ENCODE data around the gene FAM72C. TPM values are rescaled to one million over a fixed set of nuclear protein-coding genes. Genes with fewer than 3 reads are reported as not detected.
"Not testable (repeated sequence)": the region's sequence is repeated elsewhere in the genome, so short reads cannot be mapped to it uniquely, and the experiment has no call there.

Gene FAM72C
- total RNA-seq (2022), result 8.3 and 8.4 TPM in 2 replicates
- Bru-seq, nascent RNA, result percentile 45 among the genes with signal in this experiment
- percentile 39 among the genes with signal in this experiment for BruChase-seq, experiment 1, labeled RNA remaining after a 6-hour chase
- BruChase-seq, experiment 2, labeled RNA remaining after a 2-hour chase, result percentile 51 among the genes with signal in this experiment
- long read RNA-seq, transcript FAM72C-202 (4 exons, 2,297 nt), result major isoform, 8 of 10 reads
- long read RNA-seq, partial matches to known transcripts, result 0 of 10 reads
- long read RNA-seq, other reads (novel, unspliced or antisense), result 2 of 10 reads

GRCh38 chr1:143971924-143972700, at the start of gene FAM72C:
FAM72C (minus strand) TSS chr1:143971986; CDS start chr1:143971141, 845 bp downstream.
- intact Hi-C loops (cut with micrococcal nuclease; ENCODE audit: unreplicated experiment); H3K4me3 Mint-ChIP-seq (ENCODE audit: low read depth, unreplicated experiment); H3K4me1 Mint-ChIP-seq (ENCODE audit: low read depth, unreplicated experiment); H3K27ac Mint-ChIP-seq (ENCODE audit: unreplicated experiment); CTCF ChIA-PET; H3K9me3 Mint-ChIP-seq (ENCODE audit: low read depth, unreplicated experiment); DNase-seq; BruUV-seq (replicated peaks); H3K27me3 Mint-ChIP-seq (ENCODE audit: unreplicated experiment): not testable (repeated sequence)
- H3K36me3 Mint-ChIP-seq (ENCODE audit: insufficient read depth, unreplicated experiment), result peaks cover 12% of the 10 kb centered on the region

- H3K27me3 Mint-ChIP-seq (ENCODE audit: unreplicated experiment); DNase-seq; CTCF ChIA-PET; H3K4me3 Mint-ChIP-seq (ENCODE audit: low read depth, unreplicated experiment); H3K36me3 Mint-ChIP-seq (ENCODE audit: insufficient read depth, unreplicated experiment); BruUV-seq (replicated peaks); intact Hi-C loops (cut with micrococcal nuclease; ENCODE audit: unreplicated experiment); H3K4me1 Mint-ChIP-seq (ENCODE audit: low read depth, unreplicated experiment); H3K27ac Mint-ChIP-seq (ENCODE audit: unreplicated experiment); H3K9me3 Mint-ChIP-seq (ENCODE audit: low read depth, unreplicated experiment): not testable (repeated sequence)
These were observed 48.4 kb upstream of the FAM72C start for GRCh38 chr1:144020001-144020738.

GRCh38 chr1:144019101-144019500, 47.3 kb upstream of the FAM72C start:
- BruUV-seq (replicated peaks), result not testable (repeated sequence)

GRCh38 chr1:144015180-144015966, 43.6 kb upstream of the FAM72C start:
- H3K27ac Mint-ChIP-seq (ENCODE audit: unreplicated experiment); BruUV-seq (replicated peaks); H3K4me1 Mint-ChIP-seq (ENCODE audit: low read depth, unreplicated experiment); H3K4me3 Mint-ChIP-seq (ENCODE audit: low read depth, unreplicated experiment); DNase-seq; CTCF ChIA-PET; H3K36me3 Mint-ChIP-seq (ENCODE audit: insufficient read depth, unreplicated experiment); H3K27me3 Mint-ChIP-seq (ENCODE audit: unreplicated experiment); H3K9me3 Mint-ChIP-seq (ENCODE audit: low read depth, unreplicated experiment); intact Hi-C loops (cut with micrococcal nuclease; ENCODE audit: unreplicated experiment): not testable (repeated sequence)

More at GRCh38 chr1:144019101-144019500, 47.3 kb upstream of the FAM72C start:
- H3K27me3 Mint-ChIP-seq (ENCODE audit: unreplicated experiment); intact Hi-C loops (cut with micrococcal nuclease; ENCODE audit: unreplicated experiment); H3K4me3 Mint-ChIP-seq (ENCODE audit: low read depth, unreplicated experiment); H3K27ac Mint-ChIP-seq (ENCODE audit: unreplicated experiment); CTCF ChIA-PET; H3K36me3 Mint-ChIP-seq (ENCODE audit: insufficient read depth, unreplicated experiment); H3K4me1 Mint-ChIP-seq (ENCODE audit: low read depth, unreplicated experiment); DNase-seq; H3K9me3 Mint-ChIP-seq (ENCODE audit: low read depth, unreplicated experiment): not testable (repeated sequence)

GRCh38 chr1:144014528-144014927, 42.7 kb upstream of the FAM72C start:
- intact Hi-C loops (cut with micrococcal nuclease; ENCODE audit: unreplicated experiment); H3K27ac Mint-ChIP-seq (ENCODE audit: unreplicated experiment); CTCF ChIA-PET; H3K9me3 Mint-ChIP-seq (ENCODE audit: low read depth, unreplicated experiment); DNase-seq; H3K4me3 Mint-ChIP-seq (ENCODE audit: low read depth, unreplicated experiment); H3K4me1 Mint-ChIP-seq (ENCODE audit: low read depth, unreplicated experiment); BruUV-seq (replicated peaks); H3K36me3 Mint-ChIP-seq (ENCODE audit: insufficient read depth, unreplicated experiment); H3K27me3 Mint-ChIP-seq (ENCODE audit: unreplicated experiment): not testable (repeated sequence)

GRCh38 chr1:144014121-144014520, 42.3 kb upstream of the FAM72C start:
- H3K9me3 Mint-ChIP-seq (ENCODE audit: low read depth, unreplicated experiment); H3K27me3 Mint-ChIP-seq (ENCODE audit: unreplicated experiment); H3K27ac Mint-ChIP-seq (ENCODE audit: unreplicated experiment); H3K36me3 Mint-ChIP-seq (ENCODE audit: insufficient read depth, unreplicated experiment); intact Hi-C loops (cut with micrococcal nuclease; ENCODE audit: unreplicated experiment); H3K4me1 Mint-ChIP-seq (ENCODE audit: low read depth, unreplicated experiment); BruUV-seq (replicated peaks); CTCF ChIA-PET; DNase-seq; H3K4me3 Mint-ChIP-seq (ENCODE audit: low read depth, unreplicated experiment): not testable (repeated sequence)

- H3K27me3 Mint-ChIP-seq (ENCODE audit: unreplicated experiment); H3K9me3 Mint-ChIP-seq (ENCODE audit: low read depth, unreplicated experiment); CTCF ChIA-PET; BruUV-seq (replicated peaks); H3K4me1 Mint-ChIP-seq (ENCODE audit: low read depth, unreplicated experiment); H3K36me3 Mint-ChIP-seq (ENCODE audit: insufficient read depth, unreplicated experiment); H3K4me3 Mint-ChIP-seq (ENCODE audit: low read depth, unreplicated experiment); DNase-seq; H3K27ac Mint-ChIP-seq (ENCODE audit: unreplicated experiment); intact Hi-C loops (cut with micrococcal nuclease; ENCODE audit: unreplicated experiment): not testable (repeated sequence)
These were observed 40.5 kb upstream of the FAM72C start for GRCh38 chr1:144012168-144012733.

- H3K9me3 Mint-ChIP-seq (ENCODE audit: low read depth, unreplicated experiment); H3K36me3 Mint-ChIP-seq (ENCODE audit: insufficient read depth, unreplicated experiment); H3K27me3 Mint-ChIP-seq (ENCODE audit: unreplicated experiment); H3K4me1 Mint-ChIP-seq (ENCODE audit: low read depth, unreplicated experiment); H3K4me3 Mint-ChIP-seq (ENCODE audit: low read depth, unreplicated experiment); H3K27ac Mint-ChIP-seq (ENCODE audit: unreplicated experiment); intact Hi-C loops (cut with micrococcal nuclease; ENCODE audit: unreplicated experiment); DNase-seq; BruUV-seq (replicated peaks); CTCF ChIA-PET: not testable (repeated sequence)
These were observed 37.6 kb upstream of the FAM72C start for GRCh38 chr1:144009410-144009809.

- H3K27me3 Mint-ChIP-seq (ENCODE audit: unreplicated experiment); H3K27ac Mint-ChIP-seq (ENCODE audit: unreplicated experiment); DNase-seq; CTCF ChIA-PET; H3K36me3 Mint-ChIP-seq (ENCODE audit: insufficient read depth, unreplicated experiment); H3K4me3 Mint-ChIP-seq (ENCODE audit: low read depth, unreplicated experiment); H3K9me3 Mint-ChIP-seq (ENCODE audit: low read depth, unreplicated experiment); intact Hi-C loops (cut with micrococcal nuclease; ENCODE audit: unreplicated experiment); H3K4me1 Mint-ChIP-seq (ENCODE audit: low read depth, unreplicated experiment); BruUV-seq (replicated peaks): not testable (repeated sequence)
These were observed 32.5 kb upstream of the FAM72C start for GRCh38 chr1:144004259-144004658.
